ENCODE data around the gene RPL26. TPM values are rescaled to one million over a fixed set of nuclear protein-coding genes. Genes with fewer than 3 reads are reported as not detected.
"Not testable (repeated sequence)": the region's sequence is repeated elsewhere in the genome, so short reads cannot be mapped to it uniquely, and the experiment has no call there.

The RPL26 gene
- polyA plus RNA-seq, 6 donors from 2014 or later = 1,225 to 2,056 (median 1,703) TPM

DNA sequence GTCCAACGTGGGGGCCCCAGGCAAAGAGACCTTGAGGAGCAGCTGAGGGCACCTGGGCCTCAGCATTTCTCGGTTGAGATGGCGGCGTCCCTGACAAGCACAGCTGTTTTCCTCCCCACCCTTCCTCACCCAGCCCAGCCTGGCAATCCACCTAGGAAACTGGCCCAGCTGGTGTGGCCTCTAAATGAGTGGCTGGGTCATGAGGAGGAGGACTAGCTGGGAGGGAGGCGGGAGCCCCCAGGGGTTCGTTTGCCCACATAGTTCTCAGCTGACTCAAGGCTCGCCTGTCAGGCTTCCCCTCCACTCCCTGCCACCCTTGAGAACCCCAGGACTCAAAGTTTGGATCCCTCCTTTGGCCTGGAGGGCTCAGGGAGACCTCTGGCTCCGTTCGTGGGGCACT, 8.7 kb upstream of the RPL26 start:
- Mint-ChIP-seq H3K9me3 (peaks cover 0 to 5% (median 0%) of the 10 kb centered on the region in 7 donors), H3K4me3 (peak overlapping the region in 1 of 8 donors; percentile 29), H3K36me3 (no peaks in the 10 kb centered on the region), H3K27ac (peak overlapping the region in 1 of 6 donors; percentile 39), H3K4me1 (peaks cover 8 to 16% (median 11%) of the 10 kb centered on the region in 3 donors), H3K27me3 (peaks cover 4 to 11% (median 10%) of the 10 kb centered on the region in 3 donors)
- no peak for DNase-seq
- no peak for ATAC-seq (ENCODE audit: low read depth in 2 of 2)

- Mint-ChIP-seq H3K27ac (peak overlapping the region in 3 of 6 donors; percentile 46 to 71 (median 69)), H3K9me3 (no peaks in the 10 kb centered on the region), H3K27me3 (no peaks in the 10 kb centered on the region), H3K4me1 (peaks cover 14 to 21% (median 18%) of the 10 kb centered on the region in 3 donors), H3K36me3 (peaks cover 0 to 3% of the 10 kb centered on the region in 2 donors), H3K4me3 (peak overlapping the region in 1 of 8 donors; percentile 8)
- DNase-seq (no peak), ATAC-seq (ENCODE audit: low read depth in 2 of 2) (no peak)
Measured at GRCh38 chr17:8387914-8388651, 5.1 kb upstream of the RPL26 start.

DNA sequence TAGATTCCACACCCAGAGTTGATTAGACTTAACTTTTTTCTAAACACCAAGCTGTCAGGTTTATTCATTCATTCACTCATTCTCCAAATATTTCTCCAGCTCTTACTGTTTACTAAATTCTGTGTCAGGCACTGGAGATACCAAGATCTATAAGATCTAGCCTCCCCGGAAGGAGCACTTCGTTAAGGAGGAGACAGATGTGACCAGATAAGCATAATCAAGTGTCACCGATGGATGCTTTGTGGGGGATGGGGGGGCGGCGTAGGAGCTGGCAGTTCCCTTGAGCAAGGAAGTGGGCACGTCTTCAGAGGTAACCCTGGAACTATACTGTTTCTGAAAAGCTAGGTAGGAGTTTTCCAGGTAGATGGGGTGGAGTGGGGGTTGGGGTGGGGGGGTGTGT, 3.8 kb upstream of the RPL26 start:
- DNase-seq (no peak), ATAC-seq (ENCODE audit: low read depth in 2 of 2) (no peak)
- Mint-ChIP-seq H3K27me3 (no peaks in the 10 kb centered on the region), H3K4me3 (peak overlapping the region in 2 of 8 donors; percentile 87 to 100), H3K4me1 (peaks cover 21 to 31% (median 26%) of the 10 kb centered on the region in 3 donors), H3K36me3 (peaks cover 6 to 8% of the 10 kb centered on the region in 2 donors), H3K27ac (peak overlapping the region in 1 of 6 donors; percentile 72), H3K9me3 (no peaks in the 10 kb centered on the region)

DNA sequence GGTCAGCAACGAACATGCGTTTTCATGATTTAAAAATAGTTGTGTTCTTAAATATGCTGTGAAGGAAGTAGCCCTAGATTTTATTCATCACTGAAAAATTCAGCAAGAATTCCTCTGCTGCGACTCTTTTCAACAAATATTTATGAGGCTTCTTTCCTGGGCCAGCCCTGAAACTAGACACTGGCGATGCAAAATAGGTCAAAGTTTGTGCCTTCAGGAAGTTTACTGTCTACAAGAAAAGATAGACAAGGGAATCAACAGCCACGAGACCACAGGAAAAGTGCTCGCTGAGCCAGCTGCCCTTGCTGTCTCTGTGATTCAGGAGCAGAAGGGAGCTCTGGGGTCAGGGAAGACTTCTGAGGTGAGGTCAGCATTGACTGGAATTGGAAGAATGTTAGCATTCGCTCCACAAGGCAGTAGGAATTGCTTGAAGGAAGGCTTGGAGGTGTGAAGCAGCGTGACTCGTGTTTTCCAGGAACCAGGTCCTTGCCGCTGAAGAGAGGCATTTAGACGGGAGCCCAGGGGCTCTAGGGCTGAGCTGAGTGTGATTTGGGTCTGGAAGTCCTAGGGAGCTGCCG, 1.9 kb upstream of the RPL26 start:
- DNase-seq (no peak), ATAC-seq (ENCODE audit: low read depth in 2 of 2) (no peak)
- Mint-ChIP-seq H3K27ac (peak overlapping the region in 4 of 6 donors; percentile 65 to 94 (median 80)), H3K4me1 (peaks cover 29 to 45% (median 41%) of the 10 kb centered on the region in 3 donors), H3K36me3 (peaks cover 6 to 14% of the 10 kb centered on the region in 2 donors), H3K9me3 (no peaks in the 10 kb centered on the region), H3K27me3 (no peaks in the 10 kb centered on the region), H3K4me3 (peak overlapping the region; percentile 52 to 100 (median 97))

- peaks cover 35 to 57% (median 56%) of the 10 kb centered on the region in 3 donors for H3K4me1 Mint-ChIP-seq
- peak overlapping the region; percentile 94 to 98 (median 96) for H3K27ac Mint-ChIP-seq
- no peaks in the 10 kb centered on the region for H3K27me3 Mint-ChIP-seq
- DNase-seq (no peak), ATAC-seq (ENCODE audit: low read depth in 2 of 2) (peak; percentile 0 to 1)
- no peaks in the 10 kb centered on the region for H3K9me3 Mint-ChIP-seq
- H3K36me3 Mint-ChIP-seq = peaks cover 13 to 21% of the 10 kb centered on the region in 2 donors
- peak overlapping the region; percentile 92 to 100 (median 97) for H3K4me3 Mint-ChIP-seq
Measured at GRCh38 chr17:8382880-8383142, 182 bp downstream of the RPL26 start.

GRCh38 chr17:8382052-8382879, 727 bp downstream of the RPL26 start:
- Mint-ChIP-seq H3K36me3 (peaks cover 13 to 21% of the 10 kb centered on the region in 2 donors), H3K9me3 (no peaks in the 10 kb centered on the region), H3K27me3 (no peaks in the 10 kb centered on the region), H3K27ac (peak overlapping the region; percentile 94 to 98 (median 96)), H3K4me1 (peaks cover 35 to 58% (median 57%) of the 10 kb centered on the region in 3 donors), H3K4me3 (peak overlapping the region; percentile 92 to 100 (median 97))
- ATAC-seq (ENCODE audit: low read depth in 2 of 2) (no peak), DNase-seq (no peak)

- no peaks in the 10 kb centered on the region for H3K27me3 Mint-ChIP-seq
- peaks cover 36 to 70% (median 69%) of the 10 kb centered on the region in 3 donors for H3K4me1 Mint-ChIP-seq
- H3K36me3 Mint-ChIP-seq = peaks cover 13 to 21% of the 10 kb centered on the region in 2 donors
- H3K27ac Mint-ChIP-seq = peak overlapping the region in 1 of 6 donors; percentile 32
- H3K9me3 Mint-ChIP-seq = no peaks in the 10 kb centered on the region
- DNase-seq (no peak), ATAC-seq (ENCODE audit: low read depth in 2 of 2) (no peak)
- peak overlapping the region in 2 of 8 donors; percentile 97 to 100 for H3K4me3 Mint-ChIP-seq
Measured at GRCh38 chr17:8380049-8380448, 2.9 kb downstream of the RPL26 start.

- not testable (repeated sequence) for H3K27me3 Mint-ChIP-seq; ATAC-seq (ENCODE audit: low read depth in 2 of 2); DNase-seq; H3K9me3 Mint-ChIP-seq
- Mint-ChIP-seq H3K4me1 (peaks cover 32 to 59% (median 57%) of the 10 kb centered on the region in 3 donors), H3K36me3 (peaks cover 13 to 19% of the 10 kb centered on the region in 2 donors), H3K27ac (peak overlapping the region in 3 of 6 donors; percentile 20 to 39 (median 27)), H3K4me3 (peak overlapping the region in 3 of 8 donors; percentile 25 to 100 (median 57))
Measured at GRCh38 chr17:8378117-8378516, 4.9 kb downstream of the RPL26 start.

GRCh38 chr17:8377422-8377821, 5.6 kb downstream of the RPL26 start:
- ATAC-seq (ENCODE audit: low read depth in 2 of 2) (no peak), DNase-seq (no peak)
- Mint-ChIP-seq H3K27ac (peak overlapping the region in 4 of 6 donors; percentile 9 to 80 (median 56)), H3K4me1 (peaks cover 25 to 56% (median 53%) of the 10 kb centered on the region in 3 donors), H3K9me3 (no peaks in the 10 kb centered on the region), H3K27me3 (no peaks in the 10 kb centered on the region), H3K36me3 (peaks cover 7 to 13% of the 10 kb centered on the region in 2 donors), H3K4me3 (peak overlapping the region in 6 of 8 donors; percentile 41 to 93 (median 75))

DNA sequence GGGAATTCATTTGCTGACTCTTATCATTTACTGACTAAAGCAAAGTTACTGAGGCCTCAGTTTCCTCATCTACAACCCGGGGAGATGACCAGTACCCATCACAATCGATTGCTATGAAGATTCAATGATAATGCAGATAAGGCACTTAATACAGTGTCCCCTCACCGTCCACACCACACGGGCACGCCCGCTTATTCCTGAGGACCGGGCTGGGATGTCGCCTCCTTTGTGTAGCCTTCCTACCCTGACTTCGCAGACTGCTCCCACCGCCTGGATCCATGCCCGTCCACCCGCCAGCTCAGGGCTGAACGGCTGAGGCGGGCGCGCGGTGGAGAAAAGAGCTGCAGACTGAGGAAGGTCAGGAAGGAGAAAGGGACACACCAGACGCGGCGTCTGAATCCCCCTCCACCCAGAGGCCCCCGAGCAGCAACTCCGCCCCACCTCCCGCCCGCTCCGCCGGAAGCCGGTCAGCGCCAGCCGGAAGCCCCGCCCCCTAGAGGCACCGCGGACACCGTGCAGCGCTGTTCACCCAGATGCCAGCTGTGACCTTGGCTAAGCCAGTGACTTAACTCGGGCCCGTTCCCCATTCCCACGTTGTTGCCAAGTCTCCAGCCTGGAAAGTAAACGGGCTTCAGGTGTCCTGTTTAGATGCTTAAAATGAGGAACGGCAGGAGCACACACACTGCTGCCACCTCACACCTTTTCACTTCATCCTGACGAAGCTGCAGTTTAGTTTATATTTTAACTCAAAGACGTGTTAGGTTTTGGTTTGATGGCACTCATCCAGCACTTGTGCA, 6.5 kb downstream of the RPL26 start, which contains the start of gene KRABD2:
KRABD2 (minus strand) TSS at position 434 of the 797 bp plus-strand sequence.
- DNase-seq (peak; percentile 85), ATAC-seq (ENCODE audit: low read depth in 2 of 2) (peak; percentile 99 to 100)
- peak within 1 kb of the TSS; percentile 10 to 94 (median 80) for H3K27ac Mint-ChIP-seq
- H3K9me3 Mint-ChIP-seq = no peaks in the 10 kb centered on the region
- H3K4me3 Mint-ChIP-seq = peak within 1 kb of the TSS; percentile 83 to 96 (median 90)
- peaks cover 25 to 53% (median 47%) of the 10 kb centered on the region in 3 donors for H3K4me1 Mint-ChIP-seq
- peaks cover 7 to 13% of the 10 kb centered on the region in 2 donors for H3K36me3 Mint-ChIP-seq
- no peaks in the 10 kb centered on the region for H3K27me3 Mint-ChIP-seq

- no peaks in the 10 kb centered on the region for H3K27me3 Mint-ChIP-seq
Measured at GRCh38 chr17:8375738-8376259, 7.2 kb downstream of the RPL26 start.

GRCh38 chr17:8373856-8374255, 9.1 kb downstream of the RPL26 start:
- not testable (repeated sequence) for ATAC-seq (ENCODE audit: low read depth in 2 of 2); H3K27ac Mint-ChIP-seq; H3K4me3 Mint-ChIP-seq; DNase-seq; H3K27me3 Mint-ChIP-seq; H3K9me3 Mint-ChIP-seq
- peaks cover 5 to 14% of the 10 kb centered on the region in 2 donors for H3K36me3 Mint-ChIP-seq
- peaks cover 23 to 48% (median 43%) of the 10 kb centered on the region in 3 donors for H3K4me1 Mint-ChIP-seq

More at GRCh38 chr17:8375738-8376259, 7.2 kb downstream of the RPL26 start:
- no peak for ATAC-seq (ENCODE audit: low read depth in 2 of 2)
- H3K27ac Mint-ChIP-seq = peak overlapping the region in 4 of 6 donors; percentile 10 to 92 (median 78)
- H3K36me3 Mint-ChIP-seq = peaks cover 7 to 8% of the 10 kb centered on the region in 2 donors
- DNase-seq = no peak
- H3K4me1 Mint-ChIP-seq = peaks cover 19 to 48% (median 43%) of the 10 kb centered on the region in 3 donors
- H3K4me3 Mint-ChIP-seq = peak overlapping the region; percentile 83 to 96 (median 90)
- no peaks in the 10 kb centered on the region for H3K9me3 Mint-ChIP-seq

Data from naive B cell (primary cell).